ENCODE results near the gene ADGRG6.
"Not testable (repeated sequence)": the region's sequence is repeated elsewhere in the genome, so short reads cannot be mapped to it uniquely, and the experiment has no call there.

ADGRG6 gene

GRCh38 chr6:142443532-142443931, 141.7 kb downstream of the ADGRG6 start:
- no peaks in the 10 kb centered on the region for H3K4me1 ChIP-seq (ENCODE audit: control insufficient read depth, insufficient read depth, low read length)
- H3K9ac ChIP-seq (ENCODE audit: low read length in 2 of 2), result no peak overlapping the region
- no peak overlapping the region for H3K27ac ChIP-seq (ENCODE audit: low read length)
- H3K27me3 ChIP-seq (ENCODE audit: control insufficient read depth in 1 of 2, insufficient read depth in 2 of 2, low read length in 2 of 2), result no peaks in the 10 kb centered on the region
- H3K36me3 ChIP-seq (ENCODE audit: control insufficient read depth in 2 of 2, insufficient read depth in 2 of 2, low read length in 2 of 2), result no peaks in the 10 kb centered on the region
- no peak overlapping the region for H3K4me3 ChIP-seq (ENCODE audit: low read length in 2 of 2)
- H3K9me3 ChIP-seq (ENCODE audit: control insufficient read depth in 2 of 2, low read length in 2 of 2), result no peaks in the 10 kb centered on the region

DNA sequence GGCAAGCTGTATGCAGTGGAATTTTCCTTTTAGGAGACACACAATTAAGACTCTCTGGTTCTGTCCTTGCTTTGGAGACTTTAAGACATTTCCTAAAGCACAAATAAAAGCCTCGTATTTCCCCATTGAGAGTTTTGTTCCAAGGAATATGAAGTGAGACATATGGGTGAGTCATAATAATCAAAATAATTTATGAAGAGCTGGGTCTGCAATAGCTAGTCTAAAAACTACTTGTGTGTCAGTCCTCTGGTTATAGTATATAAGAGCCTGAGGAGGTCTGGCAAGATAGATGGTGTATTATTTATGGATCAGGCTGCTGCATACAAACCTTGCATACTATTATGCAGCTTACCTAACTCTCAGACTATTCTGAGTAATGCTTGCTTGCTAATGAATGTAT, 142.6 kb downstream of the ADGRG6 start:
- Histone ChIP-seq H3K4me1 (ENCODE audit: control insufficient read depth, insufficient read depth, low read length) (no peaks in the 10 kb centered on the region), H3K9ac (ENCODE audit: low read length in 2 of 2) (no peak overlapping the region), H3K27ac (ENCODE audit: low read length) (no peak overlapping the region), H3K4me3 (ENCODE audit: low read length in 2 of 2) (no peak overlapping the region), H3K36me3 (ENCODE audit: control insufficient read depth in 2 of 2, insufficient read depth in 2 of 2, low read length in 2 of 2) (no peaks in the 10 kb centered on the region), H3K27me3 (ENCODE audit: control insufficient read depth in 1 of 2, insufficient read depth in 2 of 2, low read length in 2 of 2) (no peaks in the 10 kb centered on the region), H3K9me3 (ENCODE audit: control insufficient read depth in 2 of 2, low read length in 2 of 2) (no peaks in the 10 kb centered on the region)

DNA sequence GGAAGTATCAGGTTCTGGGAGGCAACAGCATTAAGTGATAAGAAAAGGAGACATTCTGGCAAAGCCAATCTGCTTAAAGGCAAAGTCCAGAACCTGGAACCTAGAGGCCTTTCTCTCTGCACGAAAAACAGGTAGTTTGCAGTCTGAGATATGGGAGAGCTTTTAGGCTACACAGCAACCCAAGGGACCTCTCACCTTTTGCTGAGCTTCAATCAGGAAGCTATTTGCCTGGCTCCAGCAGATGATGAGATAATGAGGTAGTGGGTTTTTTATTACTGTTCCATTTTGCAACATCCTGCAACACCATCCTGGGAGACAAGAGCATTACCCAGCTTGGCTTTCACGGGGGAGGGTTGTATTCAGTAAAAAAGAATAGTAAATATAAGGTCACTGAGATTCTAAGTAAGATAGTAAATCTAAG, 143.1 kb downstream of the ADGRG6 start:
- no peak overlapping the region for H3K9ac ChIP-seq (ENCODE audit: low read length in 2 of 2)
- no peak overlapping the region for H3K4me3 ChIP-seq (ENCODE audit: low read length in 2 of 2)
- H3K27ac ChIP-seq (ENCODE audit: low read length), result no peak overlapping the region
- no peaks in the 10 kb centered on the region for H3K27me3 ChIP-seq (ENCODE audit: control insufficient read depth in 1 of 2, insufficient read depth in 2 of 2, low read length in 2 of 2)
- H3K36me3 ChIP-seq (ENCODE audit: control insufficient read depth in 2 of 2, insufficient read depth in 2 of 2, low read length in 2 of 2), result no peaks in the 10 kb centered on the region
- H3K4me1 ChIP-seq (ENCODE audit: control insufficient read depth, insufficient read depth, low read length), result no peaks in the 10 kb centered on the region
- no peaks in the 10 kb centered on the region for H3K9me3 ChIP-seq (ENCODE audit: control insufficient read depth in 2 of 2, low read length in 2 of 2)

DNA sequence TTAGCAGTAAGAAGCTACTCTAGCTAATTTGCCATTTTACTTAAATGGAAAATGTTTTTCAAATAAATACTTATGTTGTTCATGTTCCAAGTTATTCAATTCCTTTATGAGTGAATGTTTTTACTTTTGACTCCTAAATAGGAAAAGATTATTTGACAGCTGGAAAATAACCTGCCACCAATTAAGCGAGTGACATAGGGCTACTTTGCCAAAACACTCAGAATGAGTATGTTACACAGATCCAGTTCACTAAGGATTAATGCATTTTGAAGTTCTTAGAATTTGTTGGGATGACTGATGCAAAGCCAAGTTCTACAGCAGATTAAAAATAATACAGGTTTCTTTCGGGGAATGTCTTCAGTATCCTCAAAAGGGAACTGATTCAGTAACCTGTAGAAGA, 144.4 kb downstream of the ADGRG6 start:
- Histone ChIP-seq H3K4me1 (ENCODE audit: control insufficient read depth, insufficient read depth, low read length) (no peaks in the 10 kb centered on the region), H3K4me3 (ENCODE audit: low read length in 2 of 2) (no peak overlapping the region), H3K27ac (ENCODE audit: low read length) (no peak overlapping the region), H3K9me3 (ENCODE audit: control insufficient read depth in 2 of 2, low read length in 2 of 2) (no peaks in the 10 kb centered on the region), H3K27me3 (ENCODE audit: control insufficient read depth in 1 of 2, insufficient read depth in 2 of 2, low read length in 2 of 2) (no peaks in the 10 kb centered on the region), H3K9ac (ENCODE audit: low read length in 2 of 2) (no peak overlapping the region), H3K36me3 (ENCODE audit: control insufficient read depth in 2 of 2, insufficient read depth in 2 of 2, low read length in 2 of 2) (no peaks in the 10 kb centered on the region)

GRCh38 chr6:142446576-142446975, 144.8 kb downstream of the ADGRG6 start:
- no peaks in the 10 kb centered on the region for H3K27me3 ChIP-seq (ENCODE audit: control insufficient read depth in 1 of 2, insufficient read depth in 2 of 2, low read length in 2 of 2)
- no peaks in the 10 kb centered on the region for H3K9me3 ChIP-seq (ENCODE audit: control insufficient read depth in 2 of 2, low read length in 2 of 2)
- no peak overlapping the region for H3K9ac ChIP-seq (ENCODE audit: low read length in 2 of 2)
- H3K4me3 ChIP-seq (ENCODE audit: low read length in 2 of 2), result no peak overlapping the region
- no peaks in the 10 kb centered on the region for H3K4me1 ChIP-seq (ENCODE audit: control insufficient read depth, insufficient read depth, low read length)
- H3K27ac ChIP-seq (ENCODE audit: low read length), result no peak overlapping the region
- no peaks in the 10 kb centered on the region for H3K36me3 ChIP-seq (ENCODE audit: control insufficient read depth in 2 of 2, insufficient read depth in 2 of 2, low read length in 2 of 2)

GRCh38 chr6:142448091-142448729, 146.4 kb downstream of the ADGRG6 start:
- H3K9ac ChIP-seq (ENCODE audit: low read length in 2 of 2), result no peak overlapping the region
- no peak overlapping the region for H3K4me3 ChIP-seq (ENCODE audit: low read length in 2 of 2)
- H3K27ac ChIP-seq (ENCODE audit: low read length), result no peak overlapping the region
- H3K36me3 ChIP-seq (ENCODE audit: control insufficient read depth in 2 of 2, insufficient read depth in 2 of 2, low read length in 2 of 2), result no peaks in the 10 kb centered on the region
- H3K9me3 ChIP-seq (ENCODE audit: control insufficient read depth in 2 of 2, low read length in 2 of 2), result no peaks in the 10 kb centered on the region
- H3K4me1 ChIP-seq (ENCODE audit: control insufficient read depth, insufficient read depth, low read length), result no peaks in the 10 kb centered on the region
- no peaks in the 10 kb centered on the region for H3K27me3 ChIP-seq (ENCODE audit: control insufficient read depth in 1 of 2, insufficient read depth in 2 of 2, low read length in 2 of 2)

GRCh38 chr6:142450856-142451255, 149.0 kb downstream of the ADGRG6 start:
- not testable (repeated sequence) for H3K9me3 ChIP-seq (ENCODE audit: control insufficient read depth in 2 of 2, low read length in 2 of 2); H3K4me3 ChIP-seq (ENCODE audit: low read length in 2 of 2); H3K9ac ChIP-seq (ENCODE audit: low read length in 2 of 2); H3K27me3 ChIP-seq (ENCODE audit: control insufficient read depth in 1 of 2, insufficient read depth in 2 of 2, low read length in 2 of 2); H3K4me1 ChIP-seq (ENCODE audit: control insufficient read depth, insufficient read depth, low read length); H3K27ac ChIP-seq (ENCODE audit: low read length); H3K36me3 ChIP-seq (ENCODE audit: control insufficient read depth in 2 of 2, insufficient read depth in 2 of 2, low read length in 2 of 2)

GRCh38 chr6:142452993-142453392, 151.2 kb downstream of the ADGRG6 start:
- H3K4me1 ChIP-seq (ENCODE audit: control insufficient read depth, insufficient read depth, low read length), result no peaks in the 10 kb centered on the region
- no peaks in the 10 kb centered on the region for H3K36me3 ChIP-seq (ENCODE audit: control insufficient read depth in 2 of 2, insufficient read depth in 2 of 2, low read length in 2 of 2)
- H3K9ac ChIP-seq (ENCODE audit: low read length in 2 of 2), result no peak overlapping the region
- H3K4me3 ChIP-seq (ENCODE audit: low read length in 2 of 2), result no peak overlapping the region
- no peaks in the 10 kb centered on the region for H3K9me3 ChIP-seq (ENCODE audit: control insufficient read depth in 2 of 2, low read length in 2 of 2)
- no peaks in the 10 kb centered on the region for H3K27me3 ChIP-seq (ENCODE audit: control insufficient read depth in 1 of 2, insufficient read depth in 2 of 2, low read length in 2 of 2)
- no peak overlapping the region for H3K27ac ChIP-seq (ENCODE audit: low read length)

GRCh38 chr6:142454196-142454595, 152.4 kb downstream of the ADGRG6 start:
- not testable (repeated sequence) for H3K36me3 ChIP-seq (ENCODE audit: control insufficient read depth in 2 of 2, insufficient read depth in 2 of 2, low read length in 2 of 2); H3K27me3 ChIP-seq (ENCODE audit: control insufficient read depth in 1 of 2, insufficient read depth in 2 of 2, low read length in 2 of 2); H3K9me3 ChIP-seq (ENCODE audit: control insufficient read depth in 2 of 2, low read length in 2 of 2); H3K4me3 ChIP-seq (ENCODE audit: low read length in 2 of 2); H3K9ac ChIP-seq (ENCODE audit: low read length in 2 of 2); H3K4me1 ChIP-seq (ENCODE audit: control insufficient read depth, insufficient read depth, low read length); H3K27ac ChIP-seq (ENCODE audit: low read length)

DNA sequence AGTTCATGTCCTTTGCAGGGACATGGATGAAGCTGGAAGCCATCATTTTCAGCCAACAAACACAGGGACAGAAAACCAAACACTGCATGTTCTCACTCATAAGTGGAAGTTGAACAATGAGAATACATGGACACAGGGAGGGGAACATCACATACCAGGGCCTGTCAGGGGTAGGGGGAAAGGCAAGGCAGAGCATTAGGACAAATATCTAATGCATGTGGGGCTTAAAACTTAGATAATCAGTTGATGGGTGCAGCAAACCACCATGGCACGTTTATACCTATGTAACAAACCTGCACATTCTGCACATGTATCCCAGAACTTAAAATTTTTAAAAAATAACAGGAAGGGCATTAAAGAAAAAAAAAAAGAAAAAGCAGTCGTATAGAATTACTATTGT, 153.0 kb downstream of the ADGRG6 start:
- H3K9me3 ChIP-seq (ENCODE audit: control insufficient read depth in 2 of 2, low read length in 2 of 2); H3K27ac ChIP-seq (ENCODE audit: low read length); H3K4me3 ChIP-seq (ENCODE audit: low read length in 2 of 2); H3K4me1 ChIP-seq (ENCODE audit: control insufficient read depth, insufficient read depth, low read length); H3K9ac ChIP-seq (ENCODE audit: low read length in 2 of 2); H3K27me3 ChIP-seq (ENCODE audit: control insufficient read depth in 1 of 2, insufficient read depth in 2 of 2, low read length in 2 of 2); H3K36me3 ChIP-seq (ENCODE audit: control insufficient read depth in 2 of 2, insufficient read depth in 2 of 2, low read length in 2 of 2): not testable (repeated sequence)

- no peaks in the 10 kb centered on the region for H3K27me3 ChIP-seq (ENCODE audit: control insufficient read depth in 1 of 2, insufficient read depth in 2 of 2, low read length in 2 of 2)
- no peaks in the 10 kb centered on the region for H3K9me3 ChIP-seq (ENCODE audit: control insufficient read depth in 2 of 2, low read length in 2 of 2)
- H3K4me1 ChIP-seq (ENCODE audit: control insufficient read depth, insufficient read depth, low read length), result no peaks in the 10 kb centered on the region
- no peaks in the 10 kb centered on the region for H3K36me3 ChIP-seq (ENCODE audit: control insufficient read depth in 2 of 2, insufficient read depth in 2 of 2, low read length in 2 of 2)
- no peak overlapping the region for H3K4me3 ChIP-seq (ENCODE audit: low read length in 2 of 2)
- no peak overlapping the region for H3K9ac ChIP-seq (ENCODE audit: low read length in 2 of 2)
- H3K27ac ChIP-seq (ENCODE audit: low read length), result no peak overlapping the region
These were observed 154.3 kb downstream of the ADGRG6 start for GRCh38 chr6:142455957-142456589.
